GM19025 (cell line): ENCODE measurements around the gene LRRC53.

Source experiments
- ATAC-seq: cut with Tn5 transposase; IDR thresholded peaks from one replicate; pipeline ENCODE4 v1.9.1; 2021; ENCODE audit warnings: mild to moderate bottlenecking, low read depth, moderate library complexity; ENCODE audit not compliant: unreplicated experiment

LRRC53 gene

GRCh38 chr1:74453277-74453676, 59.1 kb downstream of the LRRC53 start:
- no peak for ATAC-seq

GRCh38 chr1:74452035-74452434, 60.4 kb downstream of the LRRC53 start:
- ATAC-seq = no peak

GRCh38 chr1:74437035-74437434, 75.4 kb downstream of the LRRC53 start:
- no peak for ATAC-seq

GRCh38 chr1:74436078-74436477, 76.3 kb downstream of the LRRC53 start:
- no peak for ATAC-seq

- no peak for ATAC-seq
These were observed 78.1 kb downstream of the LRRC53 start for GRCh38 chr1:74434321-74434720.

- no peak for ATAC-seq
These were observed 80.1 kb downstream of the LRRC53 start for GRCh38 chr1:74432325-74432724.

- ATAC-seq = no peak
These were observed 80.9 kb downstream of the LRRC53 start for GRCh38 chr1:74431531-74431930.

GRCh38 chr1:74430342-74430934, 82.0 kb downstream of the LRRC53 start:
- ATAC-seq = no peak

- no peak for ATAC-seq
These were observed 82.8 kb downstream of the LRRC53 start for GRCh38 chr1:74429580-74429979.

GRCh38 chr1:74427681-74428080, 84.7 kb downstream of the LRRC53 start:
- no peak for ATAC-seq

GRCh38 chr1:74426208-74426937, 86.0 kb downstream of the LRRC53 start:
- ATAC-seq = no peak

GRCh38 chr1:74425676-74426075, 86.7 kb downstream of the LRRC53 start:
- ATAC-seq = no peak

- ATAC-seq = no peak
These were observed 88.9 kb downstream of the LRRC53 start for GRCh38 chr1:74423471-74423870.

GRCh38 chr1:74422421-74423292, 89.8 kb downstream of the LRRC53 start:
- no peak for ATAC-seq

- ATAC-seq = no peak
These were observed 91.9 kb downstream of the LRRC53 start for GRCh38 chr1:74420467-74420866.
